Measurements from ENCODE around the gene NADSYN1. TPM values are rescaled to one million over a fixed set of nuclear protein-coding genes. Genes with fewer than 3 reads are reported as not detected.

NADSYN1 gene
- total RNA-seq, 2 experiments from 2014 or later, result 70.9 to 122 TPM

GRCh38 chr11:71474771-71475483 lies 21.9 kb downstream of the NADSYN1 start:
- no peak overlapping the region for H3K4me2 ChIP-seq (ENCODE audit: low read length)
- H3K79me2 ChIP-seq (ENCODE audit: insufficient read depth, low read depth, low read length), result no peaks in the 10 kb centered on the region
- BruUV-seq (replicated peaks), result no TSS peak
- H3K4me3 ChIP-seq (ENCODE audit: low read depth, low read length, poor library complexity, severe bottlenecking), result no peak overlapping the region
- no peaks in the 10 kb centered on the region for H3K9me3 ChIP-seq (ENCODE audit: low read length)
- no peaks in the 10 kb centered on the region for H3K9me2 ChIP-seq (ENCODE audit: insufficient read depth, low read length)
- H3K27ac ChIP-seq (ENCODE audit: low read depth, low read length, poor library complexity, severe bottlenecking), result no peak overlapping the region
- H3K36me3 ChIP-seq (ENCODE audit: insufficient read depth, low read length), result peaks cover 22% of the 10 kb centered on the region; the same call in 1 of the 2 replicates
- POLR2A ChIA-PET, result no interaction called here
- DNase-seq (ENCODE audit: low spot score), result no peak
- intact Hi-C loops (cut with micrococcal nuclease; ENCODE audit: unreplicated experiment), result no loop called here
- H4K20me1 ChIP-seq (ENCODE audit: insufficient read depth, low read length), result no peaks in the 10 kb centered on the region
- no peak for TF ChIP-seq CTCF (conservative IDR thresholded peaks at IDR 0.05; ENCODE audit: low read length)
- TF ChIP-seq EZH2phosphoT487 (IDR thresholded peaks at IDR 0.05; ENCODE audit: borderline replicate concordance, low read depth, low read length), result no peak
- no peaks in the 10 kb centered on the region for H3K4me1 ChIP-seq (ENCODE audit: insufficient read depth, low read length, poor library complexity, severe bottlenecking)
- no peak overlapping the region for H2AFZ ChIP-seq (ENCODE audit: low read length)
- CTCF ChIA-PET (ENCODE audit: unreplicated experiment), result no interaction called here

DNA sequence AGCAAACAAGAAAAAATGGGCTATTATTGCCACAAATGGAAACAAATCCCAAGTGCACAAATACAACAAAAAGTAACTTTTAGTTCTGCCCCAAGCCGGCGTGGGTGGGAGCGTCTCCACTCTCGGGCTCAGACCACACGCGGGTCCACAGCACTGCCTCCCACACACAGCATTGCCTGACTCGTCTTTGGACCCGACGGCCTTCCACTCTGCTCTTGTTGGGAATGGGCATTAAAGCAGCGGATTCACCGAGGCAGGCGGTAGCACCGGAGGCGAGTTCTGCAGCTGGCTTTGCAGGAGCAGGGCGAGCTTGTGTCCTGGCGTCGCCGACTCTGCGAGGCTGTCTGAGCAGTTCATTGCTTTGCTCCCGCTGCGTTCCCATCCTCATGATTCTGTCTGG lies 23.0 kb downstream of the NADSYN1 start:
- Histone ChIP-seq H3K4me2 (ENCODE audit: low read length) (no peak overlapping the region), H3K9me3 (ENCODE audit: low read length) (no peaks in the 10 kb centered on the region), H2AFZ (ENCODE audit: low read length) (no peak overlapping the region), H3K36me3 (ENCODE audit: insufficient read depth, low read length) (peaks cover 26% of the 10 kb centered on the region; the same call in 1 of the 2 replicates), H4K20me1 (ENCODE audit: insufficient read depth, low read length) (no peaks in the 10 kb centered on the region), H3K4me3 (ENCODE audit: low read depth, low read length, poor library complexity, severe bottlenecking) (no peak overlapping the region), H3K27ac (ENCODE audit: low read depth, low read length, poor library complexity, severe bottlenecking) (no peak overlapping the region), H3K79me2 (ENCODE audit: insufficient read depth, low read depth, low read length) (no peaks in the 10 kb centered on the region), H3K9me2 (ENCODE audit: insufficient read depth, low read length) (no peaks in the 10 kb centered on the region), H3K4me1 (ENCODE audit: insufficient read depth, low read length, poor library complexity, severe bottlenecking) (no peaks in the 10 kb centered on the region)
- ChIA-PET POLR2A (no interaction called here), CTCF (ENCODE audit: unreplicated experiment) (no interaction called here)
- DNase-seq (ENCODE audit: low spot score), result no peak
- no TSS peak for BruUV-seq (replicated peaks)
- intact Hi-C loops (cut with micrococcal nuclease; ENCODE audit: unreplicated experiment), result no loop called here
- no peak for TF ChIP-seq EZH2phosphoT487 (IDR thresholded peaks at IDR 0.05; ENCODE audit: borderline replicate concordance, low read depth, low read length)
- TF ChIP-seq CTCF (conservative IDR thresholded peaks at IDR 0.05; ENCODE audit: low read length), result no peak

DNA sequence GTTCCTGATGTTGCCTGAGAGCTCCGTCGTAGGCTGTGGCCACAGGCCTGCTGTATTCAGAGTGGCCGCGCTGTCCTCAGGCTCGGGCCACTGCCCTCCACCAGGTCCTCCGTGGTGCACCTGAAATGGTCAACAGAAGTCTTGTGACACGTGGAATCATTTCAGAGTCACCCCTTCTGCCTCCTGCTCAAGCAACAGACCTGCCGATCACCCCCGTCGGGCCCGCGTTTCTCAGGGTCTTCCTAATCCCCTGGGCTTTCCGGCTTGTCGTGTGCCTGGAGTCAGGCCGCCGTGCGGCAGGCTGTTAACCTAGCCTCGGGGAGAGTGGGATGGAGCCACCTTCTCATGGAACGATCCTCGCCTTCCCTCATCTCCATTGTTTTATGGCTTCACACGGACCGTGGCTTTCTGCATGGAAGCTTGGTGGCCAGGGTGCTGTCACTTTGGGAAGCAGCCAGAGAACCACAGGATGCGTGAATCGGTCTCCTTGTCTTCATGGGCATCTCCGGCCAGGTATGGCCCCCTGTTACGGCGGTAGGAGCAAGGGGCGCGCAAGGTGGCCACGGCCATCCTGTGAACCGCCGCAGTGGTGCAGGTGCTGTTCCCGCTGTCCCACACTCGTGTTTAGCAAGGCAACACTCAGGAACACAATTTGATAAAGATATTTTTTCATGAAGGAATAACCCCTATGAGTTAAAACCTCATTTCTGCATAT lies 24.1 kb downstream of the NADSYN1 start:
- H4K20me1 ChIP-seq (ENCODE audit: insufficient read depth, low read length), result no peaks in the 10 kb centered on the region
- H3K4me2 ChIP-seq (ENCODE audit: low read length), result no peak overlapping the region
- no peak overlapping the region for H2AFZ ChIP-seq (ENCODE audit: low read length)
- intact Hi-C loops (cut with micrococcal nuclease; ENCODE audit: unreplicated experiment), result no loop called here
- TF ChIP-seq CTCF (conservative IDR thresholded peaks at IDR 0.05; ENCODE audit: low read length), result no peak
- TF ChIP-seq EZH2phosphoT487 (IDR thresholded peaks at IDR 0.05; ENCODE audit: borderline replicate concordance, low read depth, low read length), result no peak
- H3K4me3 ChIP-seq (ENCODE audit: low read depth, low read length, poor library complexity, severe bottlenecking), result no peak overlapping the region
- H3K9me3 ChIP-seq (ENCODE audit: low read length), result no peaks in the 10 kb centered on the region
- BruUV-seq (replicated peaks), result no TSS peak
- H3K4me1 ChIP-seq (ENCODE audit: insufficient read depth, low read length, poor library complexity, severe bottlenecking), result no peaks in the 10 kb centered on the region
- no peaks in the 10 kb centered on the region for H3K79me2 ChIP-seq (ENCODE audit: insufficient read depth, low read depth, low read length)
- CTCF ChIA-PET (ENCODE audit: unreplicated experiment), result interaction anchor here (0.6 kb wide), 1 partner anchor 1054 kb away, joined by 5 read pairs; no protein-coding TSS in a partner anchor
- POLR2A ChIA-PET, result no interaction called here
- no peak for DNase-seq (ENCODE audit: low spot score)
- no peaks in the 10 kb centered on the region for H3K9me2 ChIP-seq (ENCODE audit: insufficient read depth, low read length)
- no peak overlapping the region for H3K27ac ChIP-seq (ENCODE audit: low read depth, low read length, poor library complexity, severe bottlenecking)
- peaks cover 29% of the 10 kb centered on the region; the same call in 1 of the 2 replicates for H3K36me3 ChIP-seq (ENCODE audit: insufficient read depth, low read length)
